Esophagus squamous epithelium (tissue), 4 donors: Measurements from ENCODE around the gene ADIRF.

ENCODE experiments used
- POLR2A ChIP-seq, 4 donors: fragments of 450-650 bp; IDR thresholded peaks; one replicate each; pipeline ENCODE4 v1.6.1; 2017; ENCODE audit warnings: antibody characterized with exemption in 4 of 4, mild to moderate bottlenecking in 4 of 4, moderate library complexity in 3 of 4
- TF ChIP-seq, protein P1 (sequence below), 6 experiments: fragments of 450-650 bp in 4 of 6; fragments of 200-600 bp in 2 of 6; sonication (generic) in 2 of 6; IDR thresholded peaks; one replicate each; pipeline ENCODE4 v1.5.1; 2016 to 2019; ENCODE audit warnings: antibody characterized with exemption in 6 of 6, mild to moderate bottlenecking in 4 of 6, moderate library complexity in 4 of 6

DNA sequence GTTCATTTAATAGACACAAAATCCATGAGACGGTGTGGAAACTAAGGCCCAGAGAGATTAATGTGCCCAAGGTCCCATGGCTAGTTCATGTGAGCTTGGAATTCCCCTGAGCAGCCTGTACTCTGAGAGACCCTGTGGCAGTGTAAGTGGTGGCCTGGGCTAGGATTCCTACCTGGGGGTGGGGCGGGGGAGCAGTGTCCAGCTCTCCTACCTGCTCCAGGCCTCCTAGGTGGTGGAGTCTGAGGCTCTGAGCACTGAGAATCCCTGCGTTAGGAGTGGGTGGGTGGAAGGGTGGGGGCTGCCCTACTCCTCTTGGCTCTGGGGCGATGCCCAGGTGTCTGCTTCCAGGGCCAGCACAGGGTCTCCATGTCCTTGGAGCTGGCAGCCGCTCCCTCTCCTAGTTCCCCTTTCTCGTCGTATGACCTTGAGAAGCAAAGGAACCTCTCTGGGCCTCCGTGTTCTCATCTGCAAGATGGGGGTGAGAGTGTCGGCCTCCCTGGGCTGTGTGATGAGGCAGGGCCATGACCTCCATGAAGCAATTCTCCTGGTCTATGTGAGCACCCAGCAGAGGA, 7.3 kb upstream of the ADIRF start:
- TF ChIP-seq, protein P1, sequence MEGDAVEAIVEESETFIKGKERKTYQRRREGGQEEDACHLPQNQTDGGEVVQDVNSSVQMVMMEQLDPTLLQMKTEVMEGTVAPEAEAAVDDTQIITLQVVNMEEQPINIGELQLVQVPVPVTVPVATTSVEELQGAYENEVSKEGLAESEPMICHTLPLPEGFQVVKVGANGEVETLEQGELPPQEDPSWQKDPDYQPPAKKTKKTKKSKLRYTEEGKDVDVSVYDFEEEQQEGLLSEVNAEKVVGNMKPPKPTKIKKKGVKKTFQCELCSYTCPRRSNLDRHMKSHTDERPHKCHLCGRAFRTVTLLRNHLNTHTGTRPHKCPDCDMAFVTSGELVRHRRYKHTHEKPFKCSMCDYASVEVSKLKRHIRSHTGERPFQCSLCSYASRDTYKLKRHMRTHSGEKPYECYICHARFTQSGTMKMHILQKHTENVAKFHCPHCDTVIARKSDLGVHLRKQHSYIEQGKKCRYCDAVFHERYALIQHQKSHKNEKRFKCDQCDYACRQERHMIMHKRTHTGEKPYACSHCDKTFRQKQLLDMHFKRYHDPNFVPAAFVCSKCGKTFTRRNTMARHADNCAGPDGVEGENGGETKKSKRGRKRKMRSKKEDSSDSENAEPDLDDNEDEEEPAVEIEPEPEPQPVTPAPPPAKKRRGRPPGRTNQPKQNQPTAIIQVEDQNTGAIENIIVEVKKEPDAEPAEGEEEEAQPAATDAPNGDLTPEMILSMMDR (IDR thresholded peaks at IDR 0.05), result no peak
- TF ChIP-seq POLR2A (IDR thresholded peaks at IDR 0.05), result no peak
